GM23338 (cell line): ENCODE results near the gene HOXD9. TPM values are rescaled to one million over a fixed set of nuclear protein-coding genes. Genes with fewer than 3 reads are reported as not detected.

Experiments
- ATAC-seq: fragments of 200-7000 bp; cut with Tn5 transposase; 3 replicates; pipeline ENCODE4 v1.9.1; 2020
- DNase-seq: peaks from one replicate; pipeline ENCODE4 v3.0.0-alpha.2; 2015; ENCODE audit warnings: low spot score
- H2AFZ ChIP-seq: fragments of 200-600 bp; sonication (generic); 2 replicates; pipeline ENCODE4 v1.8.0; 2016; ENCODE audit warnings: antibody characterized with exemption, mild to moderate bottlenecking, moderate library complexity
- H3F3A ChIP-seq: fragments of 200-600 bp; sonication (generic); replicated peaks from 2 replicates; pipeline ENCODE4 v1.8.0; 2017; ENCODE audit warnings: antibody characterized with exemption, mixed run types, low read depth
- H3K27ac ChIP-seq: fragments of 200-600 bp; sonication (generic); 2 replicates; pipeline ENCODE4 v1.6.1; 2016; ENCODE audit warnings: low read depth
- H3K27me3 ChIP-seq: fragments of 200-600 bp; sonication (generic); 2 replicates; pipeline ENCODE4 v1.8.0; 2016; ENCODE audit warnings: mild to moderate bottlenecking, mixed run types, moderate library complexity; ENCODE audit not compliant: insufficient read depth
- H3K36me3 ChIP-seq: fragments of 200-600 bp; sonication (generic); 2 replicates; pipeline ENCODE4 v1.8.0; 2016; ENCODE audit warnings: mild to moderate bottlenecking; ENCODE audit not compliant: insufficient read depth
- H3K4me1 ChIP-seq: fragments of 200-600 bp; sonication (generic); 2 replicates; pipeline ENCODE4 v1.8.0; 2016; ENCODE audit warnings: mild to moderate bottlenecking, moderate library complexity; ENCODE audit not compliant: insufficient read depth
- H3K4me2 ChIP-seq: fragments of 200-600 bp; sonication (generic); 2 replicates; pipeline ENCODE4 v1.7.1; 2017; ENCODE audit warnings: mixed run types
- H3K4me3 ChIP-seq: fragments of 200-600 bp; sonication (generic); 2 replicates; pipeline ENCODE4 v1.6.1; 2016; ENCODE audit warnings: mixed run types
- H3K79me2 ChIP-seq: fragments of 200-600 bp; sonication (generic); replicated peaks from 2 replicates; pipeline ENCODE4 v1.8.0; 2017; ENCODE audit warnings: mild to moderate bottlenecking; ENCODE audit not compliant: insufficient read depth
- H3K9me2 ChIP-seq: fragments of 200-600 bp; sonication (generic); 2 replicates; pipeline ENCODE4 v1.8.0; 2017; ENCODE audit not compliant: insufficient read depth
- H4K20me1 ChIP-seq: fragments of 200-600 bp; sonication (generic); replicated peaks from 2 replicates; pipeline ENCODE4 v1.8.0; 2017; ENCODE audit warnings: mild to moderate bottlenecking; ENCODE audit not compliant: insufficient read depth
- H3K27ac Mint-ChIP-seq: 2 replicates; pipeline ENCODE4 v1.8.0; 2020; ENCODE audit warnings: inconsistent platforms, mild to moderate bottlenecking, moderate library complexity, mixed read lengths
- H3K27me3 Mint-ChIP-seq: 3 replicates; pipeline ENCODE4 v1.8.0; 2022; ENCODE audit warnings: low read depth, mild to moderate bottlenecking, moderate library complexity, mixed read lengths, inconsistent platforms; ENCODE audit not compliant: insufficient read depth, poor library complexity
- H3K36me3 Mint-ChIP-seq: 3 replicates; pipeline ENCODE4 v1.8.0; 2021; ENCODE audit warnings: low read depth, mild to moderate bottlenecking, inconsistent platforms, moderate library complexity, mixed read lengths
- H3K4me1 Mint-ChIP-seq: 3 replicates; pipeline ENCODE4 v1.8.0; 2020; ENCODE audit warnings: mild to moderate bottlenecking, inconsistent platforms, mixed read lengths
- H3K4me3 Mint-ChIP-seq: 3 replicates; pipeline ENCODE4 v1.8.0; 2021; ENCODE audit warnings: moderate library complexity, mild to moderate bottlenecking, inconsistent platforms, mixed read lengths
- H3K9me3 Mint-ChIP-seq: 3 replicates; pipeline ENCODE4 v1.8.0; 2020; ENCODE audit warnings: moderate library complexity, mild to moderate bottlenecking, inconsistent platforms, mixed read lengths
- CTCF ChIP-seq, 2 experiments: fragments of 200-600 bp in 1 of 2; sonication (generic) in 1 of 2; conservative IDR thresholded peaks; 2 replicates each; pipeline versions ENCODE4 v1.5.1 to v1.6.1; 2016 to 2017; ENCODE audit warnings: antibody characterized with exemption in 2 of 2, low read depth in 2 of 2, mild to moderate bottlenecking in 2 of 2, moderate library complexity in 1 of 2
- EZH2 ChIP-seq: fragments of 200-600 bp; sonication (generic); IDR thresholded peaks from one replicate; pipeline ENCODE4 v1.8.0; 2017; ENCODE audit warnings: antibody characterized with exemption, mild to moderate bottlenecking, low read depth; ENCODE audit not compliant: unreplicated experiment
- EZH2phosphoT487 ChIP-seq: fragments of 200-600 bp; sonication (generic); IDR thresholded peaks from one replicate; pipeline ENCODE4 v1.8.1; 2018; ENCODE audit warnings: antibody characterized with exemption; ENCODE audit not compliant: unreplicated experiment
- polyA plus RNA-seq: library from polyadenylated mRNA; unstranded; fragments of >200 nt; fragmentation: Nextera tagmentation; extraction: Ambion mirVana; gene quantifications from 2 replicates; pipeline ENCODE4 v1.2.1, GENCODE V29; 2016
- total RNA-seq: library from RNA; depleted of rRNA; stranded (reverse); fragments of >200 nt; shearing (Covaris generic); gene quantifications from 2 replicates; pipeline ENCODE4 v1.2.3, GENCODE V29; 2014
- TF ChIP-seq, protein P1 (sequence below): IDR thresholded peaks from one replicate; pipeline ENCODE4 v1.6.1; 2018; ENCODE audit warnings: antibody characterized with exemption; ENCODE audit not compliant: unreplicated experiment

Gene HOXD9
- total and polyA plus RNA-seq, 2 experiments from 2014 or later, result not detected

DNA sequence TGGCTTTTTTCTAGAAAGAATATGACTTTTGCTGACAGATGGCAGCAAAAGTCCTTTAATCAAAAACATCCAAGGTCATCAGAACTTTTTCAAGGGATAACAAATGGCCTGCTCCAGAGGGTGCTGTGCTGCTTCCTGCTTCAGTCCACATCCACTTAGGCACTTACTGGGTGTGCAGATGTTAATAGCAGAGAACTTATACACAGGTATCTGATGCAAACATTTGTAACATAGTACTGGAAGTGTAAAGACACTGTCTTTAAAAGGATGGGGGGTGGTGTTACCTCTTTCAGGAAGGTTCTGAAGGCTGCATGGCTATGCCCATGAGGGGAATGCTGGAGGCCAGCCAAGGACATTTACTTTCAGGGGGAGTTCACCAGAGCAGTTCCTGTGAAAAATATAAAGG, 12.5 kb downstream of the HOXD9 start:
- H4K20me1 ChIP-seq, result peaks cover 71% of the 10 kb centered on the region
- no peak for ATAC-seq

GRCh38 chr2:176136374-176137251, 14.1 kb downstream of the HOXD9 start:
- Histone ChIP-seq H3K27me3 (peaks cover 100% of the 10 kb centered on the region), H3K4me3 (peak overlapping the region; percentile 58), H3K79me2 (no peaks in the 10 kb centered on the region), H3F3A (peaks cover 60% of the 10 kb centered on the region), H3K4me2 (peak overlapping the region; percentile 83), H3K27ac (no peak overlapping the region), H3K36me3 (no peaks in the 10 kb centered on the region), H4K20me1 (peaks cover 67% of the 10 kb centered on the region), H3K4me1 (peaks cover 42% of the 10 kb centered on the region), H2AFZ (peak overlapping the region; percentile 92), H3K9me2 (no peaks in the 10 kb centered on the region)
- no peak overlapping the region for H3K27ac Mint-ChIP-seq
- no peaks in the 10 kb centered on the region; the same call in 2 of the 3 replicates for H3K36me3 Mint-ChIP-seq
- TF ChIP-seq, protein P1, sequence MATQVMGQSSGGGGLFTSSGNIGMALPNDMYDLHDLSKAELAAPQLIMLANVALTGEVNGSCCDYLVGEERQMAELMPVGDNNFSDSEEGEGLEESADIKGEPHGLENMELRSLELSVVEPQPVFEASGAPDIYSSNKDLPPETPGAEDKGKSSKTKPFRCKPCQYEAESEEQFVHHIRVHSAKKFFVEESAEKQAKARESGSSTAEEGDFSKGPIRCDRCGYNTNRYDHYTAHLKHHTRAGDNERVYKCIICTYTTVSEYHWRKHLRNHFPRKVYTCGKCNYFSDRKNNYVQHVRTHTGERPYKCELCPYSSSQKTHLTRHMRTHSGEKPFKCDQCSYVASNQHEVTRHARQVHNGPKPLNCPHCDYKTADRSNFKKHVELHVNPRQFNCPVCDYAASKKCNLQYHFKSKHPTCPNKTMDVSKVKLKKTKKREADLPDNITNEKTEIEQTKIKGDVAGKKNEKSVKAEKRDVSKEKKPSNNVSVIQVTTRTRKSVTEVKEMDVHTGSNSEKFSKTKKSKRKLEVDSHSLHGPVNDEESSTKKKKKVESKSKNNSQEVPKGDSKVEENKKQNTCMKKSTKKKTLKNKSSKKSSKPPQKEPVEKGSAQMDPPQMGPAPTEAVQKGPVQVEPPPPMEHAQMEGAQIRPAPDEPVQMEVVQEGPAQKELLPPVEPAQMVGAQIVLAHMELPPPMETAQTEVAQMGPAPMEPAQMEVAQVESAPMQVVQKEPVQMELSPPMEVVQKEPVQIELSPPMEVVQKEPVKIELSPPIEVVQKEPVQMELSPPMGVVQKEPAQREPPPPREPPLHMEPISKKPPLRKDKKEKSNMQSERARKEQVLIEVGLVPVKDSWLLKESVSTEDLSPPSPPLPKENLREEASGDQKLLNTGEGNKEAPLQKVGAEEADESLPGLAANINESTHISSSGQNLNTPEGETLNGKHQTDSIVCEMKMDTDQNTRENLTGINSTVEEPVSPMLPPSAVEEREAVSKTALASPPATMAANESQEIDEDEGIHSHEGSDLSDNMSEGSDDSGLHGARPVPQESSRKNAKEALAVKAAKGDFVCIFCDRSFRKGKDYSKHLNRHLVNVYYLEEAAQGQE, result no peak
- peak; percentile 85 for TF ChIP-seq EZH2phosphoT487
- peak; percentile 89 for TF ChIP-seq EZH2
- H3K9me3 Mint-ChIP-seq, result peaks cover 3% of the 10 kb centered on the region; the same call in 1 of the 3 replicates
- ATAC-seq, result peak; percentile 18
- peak; percentile 66 for DNase-seq
- peak overlapping the region; percentile 67 for H3K4me3 Mint-ChIP-seq
- H3K27me3 Mint-ChIP-seq, result peaks cover 98% of the 10 kb centered on the region
- peaks cover 24% of the 10 kb centered on the region for H3K4me1 Mint-ChIP-seq

More for the DNA sequence above, 12.5 kb downstream of the HOXD9 start:
- Mint-ChIP-seq H3K9me3 (peaks cover 8% of the 10 kb centered on the region; the same call in 2 of the 3 replicates), H3K27ac (no peak overlapping the region), H3K4me1 (peaks cover 26% of the 10 kb centered on the region), H3K4me3 (peak overlapping the region; percentile 67; the same call in 1 of the 3 replicates), H3K36me3 (no peaks in the 10 kb centered on the region; the same call in 2 of the 3 replicates), H3K27me3 (peaks cover 96% of the 10 kb centered on the region)
- peaks cover 44% of the 10 kb centered on the region for H3K4me1 ChIP-seq
- H3K36me3 ChIP-seq, result no peaks in the 10 kb centered on the region
- no peaks in the 10 kb centered on the region for H3K9me2 ChIP-seq
- peak overlapping the region; percentile 83; the same call in 1 of the 2 replicates for H3K4me2 ChIP-seq
- peaks cover 63% of the 10 kb centered on the region for H3F3A ChIP-seq
- peaks cover 100% of the 10 kb centered on the region for H3K27me3 ChIP-seq
- H3K79me2 ChIP-seq, result no peaks in the 10 kb centered on the region
- H2AFZ ChIP-seq, result no peak overlapping the region
- TF ChIP-seq EZH2 (no peak), CTCF (conservative IDR thresholded peaks at IDR 0.05; ENCODE audit: low read depth in 2 of 2) (peak in 1 of 2 experiments; percentile 17; a peak in 1 of 4 replicates)
- H3K4me3 ChIP-seq, result no peak overlapping the region
- no peak overlapping the region for H3K27ac ChIP-seq
- DNase-seq, result no peak
